Measurements from ENCODE around the gene HPGDS. TPM values are rescaled to one million over a fixed set of nuclear protein-coding genes. Genes with fewer than 3 reads are reported as not detected.

Gene HPGDS
- total and polyA plus RNA-seq, 8 donors = 2.8 to 6.7 (median 4.6) TPM

- no peaks in the 10 kb centered on the region for H3K27me3 ChIP-seq
These were observed 15.5 kb upstream of the HPGDS start for GRCh38 chr4:94358101-94358500.

GRCh38 chr4:94357624-94358023, 15.0 kb upstream of the HPGDS start:
- intact Hi-C loops (cut with DNase I) = no loop called here
- no peak overlapping the region for H3K4me3 ChIP-seq
- ATAC-seq = no peak

More at GRCh38 chr4:94358101-94358500, 15.5 kb upstream of the HPGDS start:
- Histone ChIP-seq H3K9me3 (no peaks in the 10 kb centered on the region), H3K4me1 (no peaks in the 10 kb centered on the region), H3K27ac (no peak overlapping the region), H3K36me3 (no peaks in the 10 kb centered on the region), H3K4me3 (no peak overlapping the region)
- no peak for ATAC-seq
- TF ChIP-seq CTCF (IDR thresholded peaks at IDR 0.05) = no peak
- intact Hi-C loops (cut with DNase I) = no loop called here
- DNase-seq = no peak

GRCh38 chr4:94356444-94356843, 13.8 kb upstream of the HPGDS start:
- intact Hi-C loops (cut with DNase I) = no loop called here
- H3K9me3 ChIP-seq = no peaks in the 10 kb centered on the region
- no peaks in the 10 kb centered on the region for H3K36me3 ChIP-seq
- H3K27me3 ChIP-seq = peaks cover 0 to 4% of the 10 kb centered on the region in 2 donors
- no peak overlapping the region for H3K27ac ChIP-seq
- H3K4me1 ChIP-seq = no peaks in the 10 kb centered on the region
- DNase-seq (no peak), ATAC-seq (no peak)
- H3K4me3 ChIP-seq = no peak overlapping the region
- TF ChIP-seq CTCF (IDR thresholded peaks at IDR 0.05) = no peak

More at GRCh38 chr4:94357624-94358023, 15.0 kb upstream of the HPGDS start:
- no peaks in the 10 kb centered on the region for H3K4me1 ChIP-seq
- no peak for TF ChIP-seq CTCF (IDR thresholded peaks at IDR 0.05)
- no peak for DNase-seq
- H3K36me3 ChIP-seq = no peaks in the 10 kb centered on the region
- no peak overlapping the region for H3K27ac ChIP-seq
- H3K27me3 ChIP-seq = no peaks in the 10 kb centered on the region
- no peaks in the 10 kb centered on the region for H3K9me3 ChIP-seq

GRCh38 chr4:94354474-94354896, 11.8 kb upstream of the HPGDS start:
- H3K36me3 ChIP-seq = no peaks in the 10 kb centered on the region
- ATAC-seq = no peak
- no peak for DNase-seq
- intact Hi-C loops (cut with DNase I) = no loop called here
- H3K4me1 ChIP-seq = no peaks in the 10 kb centered on the region
- H3K27me3 ChIP-seq = peaks cover 0 to 4% of the 10 kb centered on the region in 2 donors
- no peak overlapping the region for H3K4me3 ChIP-seq
- no peaks in the 10 kb centered on the region for H3K9me3 ChIP-seq
- TF ChIP-seq CTCF (IDR thresholded peaks at IDR 0.05) = no peak
- H3K27ac ChIP-seq = no peak overlapping the region

- no peaks in the 10 kb centered on the region for H3K36me3 ChIP-seq
- TF ChIP-seq CTCF (IDR thresholded peaks at IDR 0.05) = no peak
- ATAC-seq (no peak), DNase-seq (no peak)
- no peak overlapping the region for H3K4me3 ChIP-seq
- H3K4me1 ChIP-seq = no peaks in the 10 kb centered on the region
- H3K27me3 ChIP-seq = peaks cover 0 to 4% of the 10 kb centered on the region in 2 donors
- intact Hi-C loops (cut with DNase I) = no loop called here
- no peak overlapping the region for H3K27ac ChIP-seq
- H3K9me3 ChIP-seq = no peaks in the 10 kb centered on the region
These were observed 10.4 kb upstream of the HPGDS start for GRCh38 chr4:94352996-94353395.

Data from left lung (tissue), 10 donors.